DOHH2 (cell line): ENCODE data around the gene TRPM3.

Experiments
- H3F3A ChIP-seq: fragments of 200-600 bp; sonication (generic), shearing (Covaris generic); 2 replicates; pipeline ENCODE4 v1.6.0; 2016; ENCODE audit warnings: antibody characterized with exemption, mild to moderate bottlenecking; ENCODE audit not compliant: control insufficient read depth, insufficient read depth
- H3K27ac ChIP-seq: fragments of 200-600 bp; sonication (generic); 2 replicates; pipeline ENCODE4 v1.5.1; 2014; ENCODE audit warnings: low read depth, mild to moderate bottlenecking, low read length, moderate library complexity
- H3K27me3 ChIP-seq: fragments of 200-600 bp; sonication (generic); 2 replicates; pipeline ENCODE4 v1.6.1; 2014; ENCODE audit warnings: mild to moderate bottlenecking, low read length, mixed read lengths; ENCODE audit not compliant: control insufficient read depth
- H3K36me3 ChIP-seq: fragments of 200-600 bp; sonication (generic); 2 replicates; pipeline ENCODE4 v1.6.1; 2014; ENCODE audit warnings: mild to moderate bottlenecking, low read length, moderate library complexity, mixed read lengths; ENCODE audit not compliant: control insufficient read depth
- H3K4me1 ChIP-seq: fragments of 200-600 bp; sonication (generic); 2 replicates; pipeline ENCODE4 v1.6.1; 2014; ENCODE audit warnings: mild to moderate bottlenecking, low read length, mixed read lengths; ENCODE audit not compliant: control insufficient read depth
- H3K4me2 ChIP-seq: fragments of 200-600 bp; sonication (generic); 2 replicates; pipeline ENCODE4 v1.6.0; 2014; ENCODE audit warnings: mild to moderate bottlenecking, low read length, moderate library complexity
- H3K4me3 ChIP-seq: fragments of 200-600 bp; sonication (generic); 2 replicates; pipeline ENCODE4 v1.5.1; 2014; ENCODE audit warnings: mild to moderate bottlenecking, low read length, mixed read lengths
- H3K79me2 ChIP-seq: fragments of 200-600 bp; sonication (generic); 2 replicates; pipeline ENCODE4 v1.6.1; 2014; ENCODE audit warnings: mild to moderate bottlenecking, low read length, mixed read lengths; ENCODE audit not compliant: control insufficient read depth
- H3K9me2 ChIP-seq: fragments of 200-600 bp; sonication (generic); replicated peaks from 2 replicates; pipeline ENCODE4 v1.6.1; 2014; ENCODE audit warnings: mild to moderate bottlenecking, low read length, mixed read lengths; ENCODE audit not compliant: control insufficient read depth
- H3K9me3 ChIP-seq: fragments of 200-600 bp; sonication (generic); 2 replicates; pipeline ENCODE4 v1.6.1; 2014; ENCODE audit warnings: antibody characterized with exemption, low read length, mixed read lengths; ENCODE audit not compliant: control insufficient read depth, insufficient read depth
- H4K20me1 ChIP-seq: fragments of 200-600 bp; sonication (generic); 2 replicates; pipeline ENCODE4 v1.6.0; 2014; ENCODE audit warnings: low read depth, mild to moderate bottlenecking, antibody characterized with exemption, low read length, moderate library complexity; ENCODE audit not compliant: control insufficient read depth, insufficient read depth
- EZH2phosphoT487 ChIP-seq: fragments of 200-600 bp; sonication (generic); IDR thresholded peaks from 2 replicates; pipeline ENCODE4 v1.6.1; 2017; ENCODE audit warnings: borderline replicate concordance, mild to moderate bottlenecking, antibody characterized with exemption, low read length, moderate library complexity, mixed read lengths
- TF ChIP-seq, protein P1 (sequence below): fragments of 200-600 bp; sonication (generic); IDR thresholded peaks from one replicate; pipeline ENCODE4 v1.5.1; 2014; ENCODE audit warnings: antibody characterized with exemption, mild to moderate bottlenecking, low read depth, low read length; ENCODE audit not compliant: poor library complexity, severe bottlenecking

The TRPM3 gene

GRCh38 chr9:71071633-71072032 is 49.8 kb downstream of the TRPM3 start:
- Histone ChIP-seq H3K27ac (no peak overlapping the region), H3K36me3 (no peaks in the 10 kb centered on the region), H4K20me1 (no peaks in the 10 kb centered on the region)

GRCh38 chr9:71058660-71059059 is 62.8 kb downstream of the TRPM3 start:
- TF ChIP-seq, protein P1, sequence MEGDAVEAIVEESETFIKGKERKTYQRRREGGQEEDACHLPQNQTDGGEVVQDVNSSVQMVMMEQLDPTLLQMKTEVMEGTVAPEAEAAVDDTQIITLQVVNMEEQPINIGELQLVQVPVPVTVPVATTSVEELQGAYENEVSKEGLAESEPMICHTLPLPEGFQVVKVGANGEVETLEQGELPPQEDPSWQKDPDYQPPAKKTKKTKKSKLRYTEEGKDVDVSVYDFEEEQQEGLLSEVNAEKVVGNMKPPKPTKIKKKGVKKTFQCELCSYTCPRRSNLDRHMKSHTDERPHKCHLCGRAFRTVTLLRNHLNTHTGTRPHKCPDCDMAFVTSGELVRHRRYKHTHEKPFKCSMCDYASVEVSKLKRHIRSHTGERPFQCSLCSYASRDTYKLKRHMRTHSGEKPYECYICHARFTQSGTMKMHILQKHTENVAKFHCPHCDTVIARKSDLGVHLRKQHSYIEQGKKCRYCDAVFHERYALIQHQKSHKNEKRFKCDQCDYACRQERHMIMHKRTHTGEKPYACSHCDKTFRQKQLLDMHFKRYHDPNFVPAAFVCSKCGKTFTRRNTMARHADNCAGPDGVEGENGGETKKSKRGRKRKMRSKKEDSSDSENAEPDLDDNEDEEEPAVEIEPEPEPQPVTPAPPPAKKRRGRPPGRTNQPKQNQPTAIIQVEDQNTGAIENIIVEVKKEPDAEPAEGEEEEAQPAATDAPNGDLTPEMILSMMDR: no peak
- no peak for TF ChIP-seq EZH2phosphoT487
- Histone ChIP-seq H3K9me2 (no peaks in the 10 kb centered on the region), H3K9me3 (no peaks in the 10 kb centered on the region), H3K4me2 (no peak overlapping the region), H3K36me3 (no peaks in the 10 kb centered on the region), H3K4me1 (no peaks in the 10 kb centered on the region), H3K27me3 (no peaks in the 10 kb centered on the region), H3K79me2 (no peaks in the 10 kb centered on the region), H3F3A (no peaks in the 10 kb centered on the region), H3K27ac (no peak overlapping the region), H4K20me1 (no peaks in the 10 kb centered on the region), H3K4me3 (no peak overlapping the region)

More at GRCh38 chr9:71071633-71072032, 49.8 kb downstream of the TRPM3 start:
- Histone ChIP-seq H3K4me1 (no peaks in the 10 kb centered on the region), H3K9me3 (no peaks in the 10 kb centered on the region), H3K79me2 (no peaks in the 10 kb centered on the region), H3K9me2 (no peaks in the 10 kb centered on the region), H3K27me3 (no peaks in the 10 kb centered on the region), H3K4me2 (no peak overlapping the region), H3K4me3 (no peak overlapping the region), H3F3A (no peaks in the 10 kb centered on the region)
- TF ChIP-seq, protein P1: no peak
- no peak for TF ChIP-seq EZH2phosphoT487

DNA sequence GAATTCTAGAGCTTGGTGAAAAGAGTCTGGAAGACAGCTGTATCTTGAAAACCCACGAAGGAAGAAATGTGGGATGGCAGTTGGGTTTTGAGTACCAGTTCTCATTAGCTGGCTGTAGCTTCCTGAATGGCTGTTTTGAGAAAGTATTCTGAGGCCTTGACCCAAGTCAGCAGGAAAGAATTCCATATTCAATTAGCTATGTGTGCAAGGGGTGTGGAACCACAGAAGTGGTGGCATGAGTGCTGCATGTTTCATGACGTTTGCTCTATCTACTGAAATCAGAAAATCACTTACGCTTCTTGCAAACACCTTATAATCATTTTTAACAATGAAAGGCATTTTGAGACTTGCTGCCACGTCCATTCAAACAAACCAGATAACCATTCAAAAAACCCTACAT is 69.1 kb downstream of the TRPM3 start:
- no peak overlapping the region for H3K4me2 ChIP-seq
- no peaks in the 10 kb centered on the region for H3K79me2 ChIP-seq
- no peaks in the 10 kb centered on the region for H3K9me3 ChIP-seq

More for the DNA sequence above, 69.1 kb downstream of the TRPM3 start:
- Histone ChIP-seq H3K36me3 (no peaks in the 10 kb centered on the region), H3K27me3 (no peaks in the 10 kb centered on the region), H3K4me3 (no peak overlapping the region), H3K4me1 (no peaks in the 10 kb centered on the region), H4K20me1 (no peaks in the 10 kb centered on the region), H3F3A (no peaks in the 10 kb centered on the region), H3K9me2 (no peaks in the 10 kb centered on the region; the same call in 1 of the 2 replicates), H3K27ac (no peak overlapping the region)
- TF ChIP-seq EZH2phosphoT487: no peak
- TF ChIP-seq, protein P1: no peak
